B cell (primary cell): ENCODE measurements around the gene CCDC85C. TPM values are rescaled to one million over a fixed set of nuclear protein-coding genes. Genes with fewer than 3 reads are reported as not detected.

Experiments used
- ATAC-seq: fragments of 200-7000 bp; cut with Tn5 transposase; one replicate; pipeline ENCODE4 v1.10.0; 2021; ENCODE audit warnings: low read depth, mild to moderate bottlenecking, moderate number of reproducible peaks, moderate library complexity
- CTCF ChIA-PET: fragments of 350-600 bp; sonication (Branson Sonifier 250); formaldehyde crosslinking; loops from one replicate; lab custom pipeline; 2021; ENCODE audit warnings: antibody characterized with exemption, inconsistent platforms; lab: Charles Lee
- POLR2A ChIA-PET: fragments of 350-600 bp; sonication (Branson Sonifier 250); formaldehyde crosslinking; loops from one replicate; lab custom pipeline; 2021; ENCODE audit warnings: antibody characterized with exemption; lab: Charles Lee
- DNase-seq: peaks from one replicate; pipeline ENCODE4 v3.0.0; 2013
- H2AFZ ChIP-seq: 2 replicates; pipeline ENCODE4 v1.6.1; 2012; ENCODE audit warnings: mild to moderate bottlenecking, low read depth, low read length; ENCODE audit not compliant: insufficient read depth, poor library complexity, severe bottlenecking
- H3K27ac ChIP-seq, 2 donors: 1 replicate in 1 of 2; 2 replicates in 1 of 2; pipeline ENCODE4 v1.5.1; 2012 to 2013; ENCODE audit warnings: low read length in 2 of 2, mild to moderate bottlenecking in 2 of 2, moderate library complexity in 1 of 2
- H3K27me3 ChIP-seq, 4 experiments: fragments of 200-600 bp in 1 of 4; sonication (generic) in 1 of 4; replicated peaks in 1 of 4; 1 replicate in 2 of 4; 2 replicates in 2 of 4; pipeline versions ENCODE4 v1.6.1 to v1.7.0; 2013 to 2016; ENCODE audit warnings: low read length in 3 of 4, mild to moderate bottlenecking in 2 of 4, mixed read lengths in 1 of 4, moderate library complexity in 1 of 4; ENCODE audit not compliant: insufficient read depth in 4 of 4, control insufficient read depth in 3 of 4; ENCODE audit errors: control extremely low read depth in 1 of 4
- H3K36me3 ChIP-seq, 2 experiments: replicated peaks in 1 of 2; 1 replicate in 1 of 2; 2 replicates in 1 of 2; pipeline versions ENCODE4 v1.6.1 to v1.7.1; 2013; ENCODE audit warnings: low read length in 1 of 2; ENCODE audit not compliant: insufficient read depth in 2 of 2, control insufficient read depth in 1 of 2; ENCODE audit errors: control extremely low read depth in 1 of 2, extremely low read depth in 1 of 2
- H3K4me1 ChIP-seq, 2 donors: fragments of 200-600 bp in 1 of 2; sonication (generic) in 1 of 2; 1 replicate in 1 of 2; 2 replicates in 1 of 2; pipeline versions ENCODE4 v1.5.1 to v1.6.1; 2013 to 2017; ENCODE audit warnings: low read length in 2 of 2; ENCODE audit not compliant: control insufficient read depth in 2 of 2, insufficient read depth in 2 of 2
- H3K4me2 ChIP-seq: replicated peaks from 2 replicates; pipeline ENCODE3; 2012; ENCODE audit warnings: mild to moderate bottlenecking, low read depth, low read length; ENCODE audit not compliant: poor library complexity, severe bottlenecking
- H3K4me3 ChIP-seq, 5 experiments: fragments of 200-600 bp in 1 of 5; sonication (generic) in 1 of 5; 1 replicate in 3 of 5; 2 replicates in 2 of 5; pipeline versions ENCODE4 v1.5.1 to v1.7.0; 2011 to 2016; ENCODE audit warnings: low read length in 4 of 5, mild to moderate bottlenecking in 4 of 5, low read depth in 2 of 5, control low read depth in 1 of 5, moderate library complexity in 1 of 5; ENCODE audit not compliant: insufficient read depth in 1 of 5; ENCODE audit errors: control extremely low read depth in 1 of 5, extremely low read depth in 1 of 5
- H3K79me2 ChIP-seq: fragments of 200-600 bp; sonication (generic); one replicate; pipeline ENCODE4 v1.6.0; 2016; ENCODE audit warnings: low read length; ENCODE audit not compliant: control insufficient read depth, insufficient read depth
- H3K9ac ChIP-seq: fragments of 200-600 bp; sonication (generic); 2 replicates; pipeline ENCODE4 v1.6.1; 2017; ENCODE audit warnings: mild to moderate bottlenecking, low read length, moderate library complexity
- H3K9me3 ChIP-seq, 3 donors: one replicate each; pipeline versions ENCODE4 v1.6.1 to v1.7.1; 2013; ENCODE audit warnings: low read length in 2 of 3; ENCODE audit not compliant: control insufficient read depth in 2 of 3, insufficient read depth in 1 of 3; ENCODE audit errors: control extremely low read depth in 1 of 3
- H4K20me1 ChIP-seq: 2 replicates; pipeline ENCODE4 v1.6.0; 2012; ENCODE audit warnings: mild to moderate bottlenecking, low read length; ENCODE audit not compliant: insufficient read depth, control insufficient read depth, poor library complexity, severe bottlenecking
- H3K27ac Mint-ChIP-seq: one replicate; pipeline ENCODE4 v1.8.0; 2021; ENCODE audit warnings: mixed read lengths
- H3K27me3 Mint-ChIP-seq: one replicate; pipeline ENCODE4 v1.8.0; 2021; ENCODE audit warnings: mixed read lengths
- H3K4me1 Mint-ChIP-seq: one replicate; pipeline ENCODE4 v1.8.0; 2021; ENCODE audit warnings: mixed read lengths
- H3K4me3 Mint-ChIP-seq: one replicate; pipeline ENCODE4 v1.8.0; 2021; ENCODE audit warnings: mixed read lengths
- H3K9me3 Mint-ChIP-seq: one replicate; pipeline ENCODE4 v1.8.0; 2022; ENCODE audit warnings: mixed read lengths; ENCODE audit not compliant: insufficient read depth
- EZH2 ChIP-seq: IDR thresholded peaks from 2 replicates; pipeline ENCODE4 v1.6.1; 2012; ENCODE audit warnings: borderline replicate concordance, low read depth, mild to moderate bottlenecking, moderate library complexity, low read length; ENCODE audit not compliant: insufficient read depth, poor library complexity, severe bottlenecking
- WGBS: methylation state at CpG from one replicate; pipeline ENCODE4 v1.1.5; 2013; ENCODE audit warnings: missing lambda C conversion rate; ENCODE audit not compliant: insufficient coverage; 5-methylcytosine and 5-hydroxymethylcytosine counted together
- intact Hi-C: fragments of 100-400 bp; cut with micrococcal nuclease; formaldehyde crosslinking; loops from one replicate; pipeline ENCODE4 v1.10.0; 2022
- polyA plus RNA-seq: library from polyadenylated mRNA; depleted of rRNA; stranded (reverse); fragments of >200 nt; gene quantifications from 2 replicates; pipeline ENCODE4 v1.2.3, GENCODE V29; 2012
- total RNA-seq, 2 donors: library from RNA; stranded (reverse); fragments of 120-200 nt in 1 of 2; gene quantifications; 1 replicate in 1 of 2; 2 replicates in 1 of 2; pipeline versions ENCODE4 v1.2.3 to v1.2.4, GENCODE V29; 2013 to 2022
- TF ChIP-seq, protein P1 (sequence below): fragments of 200-600 bp; IDR thresholded peaks from one replicate; pipeline ENCODE4 v1.8.0; 2022; ENCODE audit warnings: antibody characterized with exemption, mild to moderate bottlenecking

Gene CCDC85C
- total and polyA plus RNA-seq, 2 donors (not counting 1 experiment from before 2014, with no cell fraction given), result 0.52 to 2.7 TPM

DNA sequence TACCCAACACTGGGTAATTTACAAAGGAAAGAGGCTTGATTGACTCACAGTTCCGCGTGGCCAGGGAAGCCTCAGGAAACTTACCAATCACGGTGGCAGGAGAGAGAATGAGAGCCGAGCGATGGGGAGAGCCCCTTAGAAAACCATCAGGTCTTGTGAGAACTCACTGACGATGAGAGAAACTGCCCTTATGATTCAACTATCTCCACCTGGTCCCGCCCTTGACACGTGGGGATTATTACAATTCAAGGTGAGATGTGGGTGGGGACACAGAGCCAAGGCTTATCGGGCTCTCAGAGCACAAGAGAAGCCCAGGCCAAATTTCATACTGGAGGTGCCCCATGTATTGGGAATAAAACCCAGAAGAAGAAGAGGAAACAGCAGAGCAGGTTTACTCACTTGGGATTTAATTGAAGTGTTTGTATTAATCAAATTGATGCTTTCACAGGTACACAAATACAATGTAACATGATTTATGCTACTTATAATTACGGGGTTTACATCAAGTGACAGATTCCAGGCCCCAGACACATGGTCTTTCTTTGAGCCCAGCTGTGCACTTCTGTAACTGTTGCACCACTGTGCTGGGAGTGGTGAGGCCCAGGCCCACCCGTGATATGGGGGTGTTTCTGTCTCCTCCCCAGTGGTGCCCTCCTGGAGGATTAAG lies 8.2 kb upstream of the CCDC85C start:
- Mint-ChIP-seq H3K4me3 (no peak overlapping the region), H3K9me3 (no peaks in the 10 kb centered on the region), H3K27ac (no peak overlapping the region), H3K27me3 (peaks cover 18% of the 10 kb centered on the region), H3K4me1 (no peaks in the 10 kb centered on the region)
- TF ChIP-seq, protein P1, sequence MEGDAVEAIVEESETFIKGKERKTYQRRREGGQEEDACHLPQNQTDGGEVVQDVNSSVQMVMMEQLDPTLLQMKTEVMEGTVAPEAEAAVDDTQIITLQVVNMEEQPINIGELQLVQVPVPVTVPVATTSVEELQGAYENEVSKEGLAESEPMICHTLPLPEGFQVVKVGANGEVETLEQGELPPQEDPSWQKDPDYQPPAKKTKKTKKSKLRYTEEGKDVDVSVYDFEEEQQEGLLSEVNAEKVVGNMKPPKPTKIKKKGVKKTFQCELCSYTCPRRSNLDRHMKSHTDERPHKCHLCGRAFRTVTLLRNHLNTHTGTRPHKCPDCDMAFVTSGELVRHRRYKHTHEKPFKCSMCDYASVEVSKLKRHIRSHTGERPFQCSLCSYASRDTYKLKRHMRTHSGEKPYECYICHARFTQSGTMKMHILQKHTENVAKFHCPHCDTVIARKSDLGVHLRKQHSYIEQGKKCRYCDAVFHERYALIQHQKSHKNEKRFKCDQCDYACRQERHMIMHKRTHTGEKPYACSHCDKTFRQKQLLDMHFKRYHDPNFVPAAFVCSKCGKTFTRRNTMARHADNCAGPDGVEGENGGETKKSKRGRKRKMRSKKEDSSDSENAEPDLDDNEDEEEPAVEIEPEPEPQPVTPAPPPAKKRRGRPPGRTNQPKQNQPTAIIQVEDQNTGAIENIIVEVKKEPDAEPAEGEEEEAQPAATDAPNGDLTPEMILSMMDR, result no peak
- TF ChIP-seq EZH2, result no peak
- Histone ChIP-seq H2AFZ (no peak overlapping the region), H3K36me3 (no peaks in the 10 kb centered on the region), H3K4me1 (no peaks in the 10 kb centered on the region), H3K9ac (no peak overlapping the region), H3K79me2 (no peaks in the 10 kb centered on the region), H3K4me3 (no peak overlapping the region), H3K9me3 (no peaks in the 10 kb centered on the region), H4K20me1 (no peaks in the 10 kb centered on the region), H3K27ac (no peak overlapping the region), H3K4me2 (no peak overlapping the region), H3K27me3 (peaks cover 0 to 12% (median 0%) of the 10 kb centered on the region in 4 experiments)
- DNase-seq, result no peak
- POLR2A ChIA-PET, result no interaction called here
- CTCF ChIA-PET, result no interaction called here
- no peak for ATAC-seq
- WGBS, result 81% methylated on average over 7 of the region's 11 CpGs
- intact Hi-C loops, result no loop called here

DNA sequence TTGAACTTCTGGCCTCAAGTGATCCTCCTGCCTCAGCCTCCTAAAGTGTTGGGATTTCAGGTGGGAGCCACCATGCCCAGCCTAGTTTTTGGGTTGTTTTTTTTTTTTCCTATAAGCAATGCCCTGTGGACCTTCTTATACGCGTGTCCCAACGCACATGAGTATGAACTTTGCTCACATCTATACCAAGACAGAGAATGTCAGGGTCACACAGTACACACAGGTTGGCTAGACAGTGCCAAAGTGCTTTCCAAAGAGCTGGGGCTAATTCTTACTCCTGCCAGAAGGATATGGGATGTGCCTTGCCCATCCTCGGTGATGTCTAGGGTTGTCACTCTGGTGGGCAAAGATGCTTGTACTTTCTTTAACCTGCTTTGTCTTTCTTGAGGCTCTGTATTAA lies 7.6 kb upstream of the CCDC85C start:
- Histone ChIP-seq H2AFZ (no peak overlapping the region), H3K9ac (no peak overlapping the region), H3K36me3 (no peaks in the 10 kb centered on the region), H3K4me2 (no peak overlapping the region), H3K27ac (no peak overlapping the region), H4K20me1 (no peaks in the 10 kb centered on the region), H3K4me3 (no peak overlapping the region), H3K27me3 (peaks cover 0 to 7% (median 0%) of the 10 kb centered on the region in 4 experiments), H3K4me1 (no peaks in the 10 kb centered on the region), H3K79me2 (no peaks in the 10 kb centered on the region), H3K9me3 (no peaks in the 10 kb centered on the region)
- no peak for ATAC-seq
- CTCF ChIA-PET, result no interaction called here
- POLR2A ChIA-PET, result no interaction called here
- WGBS, result no CpG with 5 or more reads among the region's 4 CpGs
- no peak for TF ChIP-seq EZH2
- TF ChIP-seq, protein P1, result no peak
- intact Hi-C loops, result no loop called here
- Mint-ChIP-seq H3K27ac (no peak overlapping the region), H3K4me3 (no peak overlapping the region), H3K9me3 (no peaks in the 10 kb centered on the region), H3K27me3 (peaks cover 13% of the 10 kb centered on the region), H3K4me1 (no peaks in the 10 kb centered on the region)
- DNase-seq, result no peak
